Measurements from ENCODE around the gene AUTS2. TPM values are rescaled to one million over a fixed set of nuclear protein-coding genes. Genes with fewer than 3 reads are reported as not detected.
"Not testable (repeated sequence)": the region's sequence is repeated elsewhere in the genome, so short reads cannot be mapped to it uniquely, and the experiment has no call there.

Gene AUTS2
- polyA plus RNA-seq, 6 donors from 2014 or later: 8.8 to 28.0 (median 20.9) TPM

DNA sequence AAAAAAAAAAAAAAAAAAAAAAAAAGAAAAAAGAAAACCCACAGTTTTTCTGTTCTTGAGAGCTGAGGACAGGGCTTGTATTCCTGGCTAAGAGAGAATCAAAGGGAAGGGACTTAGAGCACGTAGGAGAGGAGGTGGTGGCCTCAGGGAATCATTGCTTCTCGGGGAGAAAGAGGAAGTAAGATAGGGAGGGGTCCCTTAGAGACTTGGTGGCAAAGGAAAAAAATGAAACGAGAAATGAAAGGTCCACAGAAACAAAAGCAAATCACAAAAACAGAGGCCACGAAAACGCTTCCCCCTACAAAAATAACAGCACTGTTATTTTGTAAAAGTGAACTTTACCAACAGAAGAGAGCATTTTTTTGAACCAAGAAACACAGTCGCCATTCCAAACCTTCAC lies 1210.6 kb downstream of the AUTS2 start:
- H3K9me3 Mint-ChIP-seq: peaks cover 0 to 13% (median 3%) of the 10 kb centered on the region in 7 donors
- peak overlapping the region in 6 of 8 donors; percentile 42 to 78 (median 56) for H3K4me3 Mint-ChIP-seq
- ATAC-seq (ENCODE audit: low read depth in 2 of 2) (no peak), DNase-seq (no peak)
- H3K4me1 Mint-ChIP-seq: peaks cover 7 to 22% (median 16%) of the 10 kb centered on the region in 3 donors
- peak overlapping the region in 4 of 6 donors; percentile 75 to 90 (median 80) for H3K27ac Mint-ChIP-seq
- H3K36me3 Mint-ChIP-seq: peaks cover 0 to 4% of the 10 kb centered on the region in 2 donors
- peaks cover 0 to 7% (median 5%) of the 10 kb centered on the region in 3 donors for H3K27me3 Mint-ChIP-seq

DNA sequence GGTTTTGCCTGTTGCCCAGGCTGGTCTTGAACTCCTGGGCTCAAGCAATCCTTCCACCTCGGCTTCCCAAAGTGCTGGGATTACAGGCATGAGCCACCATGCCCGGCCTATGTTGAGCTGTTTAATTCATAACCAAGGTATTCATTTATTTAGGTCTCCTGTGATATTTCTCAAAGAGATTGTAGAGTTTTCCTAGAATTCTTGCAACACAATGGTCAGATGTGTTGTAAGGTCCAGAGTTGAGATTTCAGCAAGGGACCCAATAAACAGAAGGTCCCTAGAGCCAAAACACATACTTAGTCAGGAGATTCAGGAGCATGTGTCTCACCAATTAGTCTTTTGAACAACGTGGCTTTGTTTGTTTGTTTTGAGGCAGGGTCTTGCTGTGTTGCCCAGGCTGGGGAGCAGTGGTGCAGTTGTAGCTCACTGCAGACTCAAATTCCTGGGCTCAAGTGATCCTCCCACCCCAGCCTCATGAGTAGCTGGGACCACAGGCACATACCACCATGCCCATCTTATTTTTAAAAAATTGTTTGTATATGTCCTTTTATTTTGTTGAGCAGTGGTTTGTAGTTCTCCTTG lies 1212.4 kb downstream of the AUTS2 start:
- peaks cover 7 to 18% (median 11%) of the 10 kb centered on the region in 3 donors for H3K4me1 Mint-ChIP-seq
- no peak overlapping the region for H3K27ac Mint-ChIP-seq
- DNase-seq: no peak
- no peak overlapping the region for H3K4me3 Mint-ChIP-seq
- H3K9me3 Mint-ChIP-seq: peaks cover 0 to 14% (median 3%) of the 10 kb centered on the region in 7 donors
- peaks cover 0 to 23% (median 5%) of the 10 kb centered on the region in 3 donors for H3K27me3 Mint-ChIP-seq
- ATAC-seq (ENCODE audit: low read depth in 2 of 2): no peak
- peaks cover 0 to 4% of the 10 kb centered on the region in 2 donors for H3K36me3 Mint-ChIP-seq

DNA sequence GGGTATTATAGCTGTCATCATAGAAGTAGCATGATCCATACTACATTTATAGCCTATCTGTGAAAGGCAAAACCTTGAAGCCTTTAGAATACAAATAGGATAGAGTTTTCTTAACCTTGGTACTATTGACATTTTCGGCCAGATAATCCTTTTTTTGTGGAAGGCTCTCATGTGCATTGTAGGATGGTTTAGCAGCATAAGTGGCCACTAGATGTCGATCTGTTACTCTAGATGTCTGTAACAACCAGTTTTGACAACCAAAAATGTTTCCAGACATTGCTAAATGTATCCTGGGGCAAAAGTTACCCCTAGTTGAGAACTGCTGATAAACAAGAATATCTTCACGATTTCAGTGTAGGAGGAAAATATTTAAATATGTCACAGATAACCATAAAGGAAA lies 1214.2 kb downstream of the AUTS2 start:
- ATAC-seq (ENCODE audit: low read depth in 2 of 2) (no peak), DNase-seq (no peak)
- H3K4me1 Mint-ChIP-seq: peaks cover 7 to 16% (median 11%) of the 10 kb centered on the region in 3 donors
- peaks cover 4 to 28% (median 7%) of the 10 kb centered on the region in 7 donors for H3K9me3 Mint-ChIP-seq
- H3K27ac Mint-ChIP-seq: no peak overlapping the region
- H3K4me3 Mint-ChIP-seq: no peak overlapping the region
- peaks cover 0 to 23% (median 11%) of the 10 kb centered on the region in 3 donors for H3K27me3 Mint-ChIP-seq
- peaks cover 0 to 4% of the 10 kb centered on the region in 2 donors for H3K36me3 Mint-ChIP-seq

DNA sequence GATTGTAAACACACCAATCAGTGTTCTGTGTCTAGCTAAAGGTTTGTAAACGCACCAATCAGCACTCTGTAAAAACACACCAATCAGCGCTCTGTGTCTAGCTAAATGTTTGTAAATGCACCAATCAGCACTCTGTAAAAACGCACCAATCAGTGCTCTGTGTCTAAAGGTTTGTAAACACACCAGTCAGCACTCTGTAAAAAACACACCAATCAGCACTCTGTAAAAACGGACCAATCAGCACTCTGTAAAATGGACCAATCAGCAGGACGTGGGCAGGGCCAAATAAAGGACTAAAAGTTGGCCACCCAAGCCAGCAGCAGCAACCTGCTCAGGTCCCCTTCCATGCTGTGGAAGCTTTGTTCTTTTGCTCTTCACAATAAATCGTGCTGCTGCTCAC lies 1224.2 kb downstream of the AUTS2 start:
- peaks cover 3 to 36% (median 24%) of the 10 kb centered on the region in 7 donors for H3K9me3 Mint-ChIP-seq
- DNase-seq; H3K4me1 Mint-ChIP-seq; ATAC-seq (ENCODE audit: low read depth in 2 of 2); H3K4me3 Mint-ChIP-seq: not testable (repeated sequence)
- H3K27me3 Mint-ChIP-seq: peaks cover 0 to 16% (median 8%) of the 10 kb centered on the region in 3 donors
- H3K27ac Mint-ChIP-seq: peak overlapping the region in 1 of 6 donors; percentile 69
- peaks cover 0 to 17% of the 10 kb centered on the region in 2 donors for H3K36me3 Mint-ChIP-seq

DNA sequence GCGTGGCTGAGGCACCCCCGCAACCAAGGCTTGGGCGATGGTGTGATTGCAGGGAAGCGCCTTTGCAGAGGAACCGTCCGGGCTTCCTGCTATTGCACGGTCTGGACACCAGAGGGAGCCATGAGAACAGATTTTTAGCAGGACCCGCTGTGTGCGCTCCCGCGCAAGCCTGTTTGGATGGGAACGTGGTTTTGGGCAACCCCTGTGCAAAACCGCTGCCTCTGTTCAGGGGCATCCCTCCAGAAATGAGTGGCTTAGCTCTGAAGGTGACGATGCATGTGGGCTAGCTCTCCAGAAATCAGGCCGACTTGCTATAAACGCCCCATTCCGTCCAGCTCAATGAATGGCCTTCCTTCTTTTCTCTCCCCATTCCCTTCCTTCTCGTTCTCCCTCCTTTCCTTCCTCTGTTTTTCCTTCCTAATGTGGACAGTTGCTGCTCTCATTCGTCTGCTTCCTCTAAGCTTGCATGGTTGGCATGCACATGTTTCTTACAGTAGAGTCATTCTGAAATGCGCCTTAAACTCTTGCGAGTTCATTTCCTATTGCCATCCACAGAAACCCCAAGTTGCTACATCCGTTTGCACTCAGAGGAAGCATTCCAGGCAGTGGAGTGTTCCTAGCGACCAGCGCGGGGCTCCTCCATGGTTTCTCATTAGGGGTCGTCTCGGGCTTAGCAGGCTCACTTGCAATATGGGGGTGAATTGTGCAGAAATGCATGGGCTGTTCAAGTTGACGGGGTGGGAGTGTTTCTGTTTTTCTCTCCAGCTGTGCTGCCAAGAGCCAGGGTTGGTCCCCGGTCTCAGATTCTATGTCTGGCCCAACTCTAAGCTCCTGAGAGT lies 1231.2 kb downstream of the AUTS2 start:
- H3K27me3 Mint-ChIP-seq: peaks cover 19 to 30% (median 19%) of the 10 kb centered on the region in 3 donors
- H3K27ac Mint-ChIP-seq: peak overlapping the region in 1 of 6 donors; percentile 41
- H3K4me1 Mint-ChIP-seq: peaks cover 8 to 17% (median 10%) of the 10 kb centered on the region in 3 donors
- DNase-seq: peak; percentile 26
- H3K4me3 Mint-ChIP-seq: peak overlapping the region in 4 of 8 donors; percentile 3 to 65 (median 24)
- peaks cover 0 to 8% (median 5%) of the 10 kb centered on the region in 7 donors for H3K9me3 Mint-ChIP-seq
- peaks cover 0 to 8% of the 10 kb centered on the region in 2 donors for H3K36me3 Mint-ChIP-seq
- ATAC-seq (ENCODE audit: low read depth in 2 of 2): peak in 1 of 2 donors; percentile 48

DNA sequence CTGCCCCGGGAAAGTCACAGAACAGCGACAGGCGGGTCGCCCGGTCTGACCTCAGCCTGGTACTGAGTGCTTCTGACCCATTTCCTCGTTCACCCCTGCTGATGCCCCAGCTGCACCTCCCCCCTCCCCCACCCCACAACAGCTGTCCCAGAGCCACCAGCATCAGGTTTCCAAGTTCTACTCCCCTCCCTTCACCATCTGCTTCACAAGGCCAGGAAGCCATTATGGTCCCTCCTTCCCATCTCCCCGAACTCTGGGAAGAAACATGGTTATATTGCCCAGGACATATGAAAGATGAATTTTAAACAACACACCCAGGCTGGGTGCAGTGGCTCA lies 1231.8 kb downstream of the AUTS2 start:
- DNase-seq (no peak), ATAC-seq (ENCODE audit: low read depth in 2 of 2) (no peak)
- peaks cover 0 to 8% of the 10 kb centered on the region in 2 donors for H3K36me3 Mint-ChIP-seq
- H3K4me3 Mint-ChIP-seq: no peak overlapping the region
- H3K9me3 Mint-ChIP-seq: peaks cover 0 to 8% (median 5%) of the 10 kb centered on the region in 7 donors
- peaks cover 19 to 30% (median 23%) of the 10 kb centered on the region in 3 donors for H3K27me3 Mint-ChIP-seq
- peak overlapping the region in 2 of 6 donors; percentile 10 to 41 for H3K27ac Mint-ChIP-seq
- peaks cover 8 to 17% (median 10%) of the 10 kb centered on the region in 3 donors for H3K4me1 Mint-ChIP-seq

DNA sequence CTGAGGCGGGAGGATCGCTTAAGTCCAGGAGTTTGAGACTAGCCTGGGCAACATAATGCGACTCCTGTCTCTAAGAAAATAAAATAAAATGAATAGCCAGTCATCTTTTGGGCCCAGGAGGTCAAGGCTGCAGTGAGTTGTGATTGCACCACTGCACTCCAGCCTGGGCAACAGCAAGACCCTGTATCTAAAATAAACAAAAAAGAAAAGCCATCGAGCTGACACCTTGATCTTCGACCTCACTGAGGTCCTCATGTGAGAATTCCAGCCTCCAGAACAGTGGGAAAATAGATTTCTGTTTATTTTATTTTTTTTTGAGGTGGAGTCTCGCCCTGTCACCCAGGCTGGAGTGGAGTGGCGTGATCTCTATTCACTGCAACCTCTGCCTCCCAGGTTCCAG lies 1232.2 kb downstream of the AUTS2 start:
- no peak for DNase-seq
- Mint-ChIP-seq H3K4me1 (peaks cover 8 to 17% (median 10%) of the 10 kb centered on the region in 3 donors), H3K9me3 (peaks cover 0 to 6% (median 4%) of the 10 kb centered on the region in 7 donors), H3K27ac (no peak overlapping the region), H3K36me3 (peaks cover 0 to 8% of the 10 kb centered on the region in 2 donors), H3K27me3 (peaks cover 20 to 30% (median 27%) of the 10 kb centered on the region in 3 donors), H3K4me3 (no peak overlapping the region)
- ATAC-seq (ENCODE audit: low read depth in 2 of 2): no peak

DNA sequence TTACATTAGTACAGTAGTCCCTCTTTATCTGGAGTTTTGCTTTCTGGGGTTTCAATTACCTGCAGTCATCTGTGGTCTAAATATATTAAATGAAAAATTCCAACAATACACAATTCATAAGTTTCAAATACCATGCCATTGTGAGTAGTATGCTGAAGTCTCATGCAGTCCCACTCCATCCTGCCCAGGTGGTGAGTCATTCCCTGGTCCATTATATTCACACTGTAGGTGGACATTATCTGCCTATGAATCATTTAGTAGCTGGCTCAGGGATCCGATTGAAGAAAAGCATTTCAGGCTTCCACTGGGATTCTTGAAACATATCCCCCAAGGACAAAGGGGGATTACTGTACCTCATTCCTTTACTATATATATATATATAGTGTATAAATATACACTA lies 1235.5 kb downstream of the AUTS2 start:
- no peak for DNase-seq
- Mint-ChIP-seq H3K9me3 (peaks cover 0 to 14% (median 0%) of the 10 kb centered on the region in 7 donors), H3K4me1 (peaks cover 8 to 17% (median 10%) of the 10 kb centered on the region in 3 donors), H3K27me3 (peaks cover 35 to 50% (median 40%) of the 10 kb centered on the region in 3 donors), H3K4me3 (no peak overlapping the region), H3K27ac (no peak overlapping the region), H3K36me3 (no peaks in the 10 kb centered on the region)
- no peak for ATAC-seq (ENCODE audit: low read depth in 2 of 2)

DNA sequence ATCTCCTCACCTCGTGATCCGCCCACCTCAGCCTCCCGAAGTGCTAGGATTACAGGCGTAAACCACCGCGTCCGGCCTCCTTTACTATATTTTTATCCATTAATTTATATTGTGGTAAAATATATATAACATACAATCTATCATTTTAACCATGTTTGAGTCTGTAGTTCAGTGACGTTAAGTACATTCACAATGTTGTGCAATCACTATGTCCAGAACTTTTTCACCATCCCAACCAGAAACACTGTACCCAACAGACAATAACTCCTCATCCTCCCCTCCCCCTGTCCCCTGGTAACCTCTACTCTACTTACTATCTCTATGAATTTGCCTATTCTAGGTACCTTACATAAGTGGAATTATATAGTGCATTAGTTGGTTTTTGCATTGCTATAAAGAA lies 1236.1 kb downstream of the AUTS2 start:
- Mint-ChIP-seq H3K9me3 (peaks cover 0 to 14% (median 0%) of the 10 kb centered on the region in 7 donors), H3K4me1 (peaks cover 3 to 12% (median 6%) of the 10 kb centered on the region in 3 donors), H3K27ac (no peak overlapping the region)

DNA sequence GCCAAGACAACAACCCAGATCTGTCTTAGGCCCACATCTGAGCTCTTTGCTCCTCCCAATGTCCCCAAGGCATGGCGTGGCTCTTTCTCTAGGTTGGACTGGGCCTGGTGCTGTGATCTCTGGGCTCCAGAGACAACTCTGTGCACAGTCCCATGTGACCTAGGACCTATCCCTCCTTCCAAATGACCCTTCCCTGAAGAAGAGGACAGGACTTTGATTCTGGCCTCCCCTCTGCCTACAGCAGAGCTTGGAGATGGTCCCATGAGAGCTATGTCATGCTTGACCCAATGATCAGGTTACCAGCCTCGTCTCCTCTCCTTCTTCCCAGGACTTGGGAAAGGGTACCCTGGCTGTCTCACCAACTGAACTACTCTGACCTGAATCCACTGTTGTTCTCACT lies 1237.4 kb downstream of the AUTS2 start:
- peaks cover 21 to 32% (median 30%) of the 10 kb centered on the region in 3 donors for H3K27me3 Mint-ChIP-seq
- no peaks in the 10 kb centered on the region for H3K4me1 Mint-ChIP-seq
- no peaks in the 10 kb centered on the region for H3K36me3 Mint-ChIP-seq
- ATAC-seq (ENCODE audit: low read depth in 2 of 2): no peak
- H3K4me3 Mint-ChIP-seq: no peak overlapping the region
- no peak for DNase-seq
- peaks cover 0 to 14% (median 2%) of the 10 kb centered on the region in 7 donors for H3K9me3 Mint-ChIP-seq
- no peak overlapping the region for H3K27ac Mint-ChIP-seq

More for the DNA sequence above, 1236.1 kb downstream of the AUTS2 start:
- no peak overlapping the region for H3K4me3 Mint-ChIP-seq
- peaks cover 32 to 43% (median 33%) of the 10 kb centered on the region in 3 donors for H3K27me3 Mint-ChIP-seq
- no peak for DNase-seq
- no peak for ATAC-seq (ENCODE audit: low read depth in 2 of 2)
- no peaks in the 10 kb centered on the region for H3K36me3 Mint-ChIP-seq

DNA sequence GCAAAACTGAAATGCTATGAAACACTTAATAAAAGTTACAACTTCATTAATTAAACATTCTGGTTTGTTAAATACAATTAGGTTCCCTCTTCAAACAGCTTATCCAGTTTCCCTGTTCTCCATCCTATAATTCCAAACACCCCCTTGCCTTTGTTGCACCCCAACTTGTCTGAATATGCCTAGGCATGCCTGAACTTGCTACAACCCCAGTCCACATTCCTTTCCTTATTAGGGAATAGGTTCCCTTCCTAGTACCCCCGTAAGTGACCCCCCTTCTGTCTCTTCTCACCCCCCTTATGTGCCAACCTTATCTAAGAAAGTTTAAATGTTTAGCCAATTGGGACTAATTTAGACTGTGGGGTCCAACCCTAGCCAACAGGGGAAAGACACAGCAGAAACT lies 1238.0 kb downstream of the AUTS2 start:
- peak overlapping the region in 1 of 6 donors; percentile 20 for H3K27ac Mint-ChIP-seq
- H3K36me3 Mint-ChIP-seq: no peaks in the 10 kb centered on the region
- DNase-seq: no peak
- peaks cover 21 to 32% (median 30%) of the 10 kb centered on the region in 3 donors for H3K27me3 Mint-ChIP-seq
- H3K4me1 Mint-ChIP-seq: no peaks in the 10 kb centered on the region
- ATAC-seq (ENCODE audit: low read depth in 2 of 2): no peak
- no peak overlapping the region for H3K4me3 Mint-ChIP-seq
- H3K9me3 Mint-ChIP-seq: peaks cover 0 to 18% (median 2%) of the 10 kb centered on the region in 7 donors

DNA sequence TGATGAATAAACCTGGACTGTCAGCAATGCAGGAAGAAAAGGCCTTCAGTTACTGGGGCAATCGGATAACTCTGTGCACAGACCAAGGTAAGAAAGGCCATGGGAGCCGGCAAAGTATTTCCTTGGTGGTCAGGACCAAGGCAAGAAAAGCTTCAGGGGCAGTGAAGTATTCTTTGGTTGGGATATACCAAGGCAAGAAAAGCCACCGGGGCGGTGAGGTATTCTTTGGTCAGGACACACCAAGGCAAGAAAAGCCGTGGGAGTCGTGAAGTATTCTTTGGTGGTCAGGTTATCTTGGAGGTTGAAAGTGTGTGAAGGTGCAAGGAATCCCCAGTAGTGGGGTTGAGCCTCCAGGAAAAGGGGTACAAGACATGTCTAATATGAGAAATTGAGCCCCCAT lies 1238.7 kb downstream of the AUTS2 start:
- Mint-ChIP-seq H3K4me3 (no peak overlapping the region), H3K27ac (no peak overlapping the region), H3K4me1 (no peaks in the 10 kb centered on the region), H3K9me3 (peaks cover 0 to 21% (median 2%) of the 10 kb centered on the region in 7 donors), H3K27me3 (peaks cover 21 to 30% (median 30%) of the 10 kb centered on the region in 3 donors), H3K36me3 (no peaks in the 10 kb centered on the region)
- no peak for ATAC-seq (ENCODE audit: low read depth in 2 of 2)
- DNase-seq: no peak

DNA sequence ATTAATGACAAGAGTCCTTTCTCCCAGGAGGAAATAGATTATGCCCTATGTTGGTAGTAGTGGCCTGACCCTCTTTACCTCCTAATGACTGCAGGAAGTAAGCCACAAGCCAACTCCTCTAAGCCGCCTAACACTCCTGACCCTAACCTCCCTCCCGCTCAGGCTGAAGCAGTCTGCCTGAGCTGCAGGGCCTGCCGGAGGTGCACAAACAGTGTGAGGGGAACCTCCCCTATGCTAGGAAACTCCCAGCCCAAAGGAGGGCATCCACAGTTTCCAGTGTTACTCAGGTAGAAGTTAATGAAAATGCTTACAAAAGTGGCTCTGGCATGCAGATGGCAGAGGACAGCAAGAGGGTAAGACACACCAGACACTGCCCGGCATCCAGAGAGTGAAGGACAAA lies 1239.3 kb downstream of the AUTS2 start:
- Mint-ChIP-seq H3K4me1 (no peaks in the 10 kb centered on the region), H3K36me3 (no peaks in the 10 kb centered on the region), H3K27me3 (peaks cover 21 to 29% (median 28%) of the 10 kb centered on the region in 3 donors), H3K27ac (peak overlapping the region in 1 of 6 donors; percentile 54), H3K4me3 (no peak overlapping the region), H3K9me3 (peaks cover 0 to 28% (median 2%) of the 10 kb centered on the region in 7 donors)
- DNase-seq (no peak), ATAC-seq (ENCODE audit: low read depth in 2 of 2) (no peak)

All from naive B cell (primary cell).